Measurements from ENCODE around the gene KRT16.

KRT16 gene

GRCh38 chr17:41582061-41582968 is 30.3 kb downstream of the KRT16 start:
- TF ChIP-seq REST (IDR thresholded peaks at IDR 0.05; ENCODE audit: low read depth), result peak; percentile 70

GRCh38 chr17:41581366-41582060 is 31.1 kb downstream of the KRT16 start:
- TF ChIP-seq EGR1 (IDR thresholded peaks at IDR 0.05) (no peak), EP300 (IDR thresholded peaks at IDR 0.05; ENCODE audit: borderline replicate concordance) (no peak), TEAD4 (IDR thresholded peaks at IDR 0.05) (no peak), CREB1 (IDR thresholded peaks at IDR 0.05; ENCODE audit: low read depth) (no peak)
- TF ChIP-seq, protein P1, sequence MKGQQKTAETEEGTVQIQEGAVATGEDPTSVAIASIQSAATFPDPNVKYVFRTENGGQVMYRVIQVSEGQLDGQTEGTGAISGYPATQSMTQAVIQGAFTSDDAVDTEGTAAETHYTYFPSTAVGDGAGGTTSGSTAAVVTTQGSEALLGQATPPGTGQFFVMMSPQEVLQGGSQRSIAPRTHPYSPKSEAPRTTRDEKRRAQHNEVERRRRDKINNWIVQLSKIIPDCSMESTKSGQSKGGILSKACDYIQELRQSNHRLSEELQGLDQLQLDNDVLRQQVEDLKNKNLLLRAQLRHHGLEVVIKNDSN (IDR thresholded peaks at IDR 0.05), result no peak

GRCh38 chr17:41580687-41581365 is 31.7 kb downstream of the KRT16 start:
- TF ChIP-seq, protein P2, sequence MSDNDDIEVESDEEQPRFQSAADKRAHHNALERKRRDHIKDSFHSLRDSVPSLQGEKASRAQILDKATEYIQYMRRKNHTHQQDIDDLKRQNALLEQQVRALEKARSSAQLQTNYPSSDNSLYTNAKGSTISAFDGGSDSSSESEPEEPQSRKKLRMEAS (IDR thresholded peaks at IDR 0.05), result no peak
- TF ChIP-seq EGR1 (IDR thresholded peaks at IDR 0.05) (no peak), ZBTB7A (IDR thresholded peaks at IDR 0.05; ENCODE audit: low read depth) (no peak), FOXM1 (IDR thresholded peaks at IDR 0.05; ENCODE audit: borderline replicate concordance, low read depth) (no peak), RAD21 (IDR thresholded peaks at IDR 0.05; ENCODE audit: low read depth) (no peak), TAF1 (IDR thresholded peaks at IDR 0.05; ENCODE audit: low read depth) (no peak), EP300 (IDR thresholded peaks at IDR 0.05; ENCODE audit: borderline replicate concordance) (no peak)
- TF ChIP-seq, protein P1 (IDR thresholded peaks at IDR 0.05), result no peak

GRCh38 chr17:41580244-41580575 is 32.4 kb downstream of the KRT16 start:
- TF ChIP-seq REST (IDR thresholded peaks at IDR 0.05; ENCODE audit: low read depth) (no peak), TCF12 (IDR thresholded peaks at IDR 0.05; ENCODE audit: low read depth) (no peak), ZBTB7A (IDR thresholded peaks at IDR 0.05; ENCODE audit: low read depth) (no peak), YY1 (IDR thresholded peaks at IDR 0.05; ENCODE audit: low read depth) (no peak)
- TF ChIP-seq, protein P2 (IDR thresholded peaks at IDR 0.05), result no peak
- TF ChIP-seq, protein P1 (IDR thresholded peaks at IDR 0.05), result no peak

- TF ChIP-seq RAD21 (IDR thresholded peaks at IDR 0.05; ENCODE audit: low read depth) (peak; percentile 94), EP300 (IDR thresholded peaks at IDR 0.05; ENCODE audit: borderline replicate concordance) (no peak), NFIC (IDR thresholded peaks at IDR 0.05) (no peak)
- TF ChIP-seq, protein P1 (IDR thresholded peaks at IDR 0.05), result peak; percentile 84
- TF ChIP-seq, protein P2 (IDR thresholded peaks at IDR 0.05), result 0 out of 2 replicates have a peak, but pooled peaks have one; percentile 31
Measured at GRCh38 chr17:41579484-41580243, 32.9 kb downstream of the KRT16 start.
